Activated CD4-positive, alpha-beta T cell treated with anti-CD3 and anti-CD28 coated beads, Interleukin-2, amount 10 ng/mL, durations not matched to agents 24 days and 14 days (primary cell): Measurements from ENCODE around the gene NCKIPSD. TPM values are rescaled to one million over a fixed set of nuclear protein-coding genes. Genes with fewer than 3 reads are reported as not detected.

Experiments used
- DNase-seq: peaks from one replicate; pipeline ENCODE4 v3.0.0; 2022
- H3K27ac Mint-ChIP-seq: one replicate; pipeline ENCODE4 v1.8.0; 2022; ENCODE audit warnings: mild to moderate bottlenecking, mixed read lengths
- H3K27me3 Mint-ChIP-seq: one replicate; pipeline ENCODE4 v1.8.0; 2022; ENCODE audit warnings: mixed read lengths
- H3K36me3 Mint-ChIP-seq: one replicate; pipeline ENCODE4 v1.8.0; 2022; ENCODE audit warnings: low read depth, mild to moderate bottlenecking, mixed read lengths
- H3K4me1 Mint-ChIP-seq: one replicate; pipeline ENCODE4 v1.8.0; 2021; ENCODE audit warnings: mixed read lengths
- H3K4me3 Mint-ChIP-seq: one replicate; pipeline ENCODE4 v1.8.0; 2022; ENCODE audit warnings: mild to moderate bottlenecking, moderate library complexity, mixed read lengths
- H3K9me3 Mint-ChIP-seq: one replicate; pipeline ENCODE4 v1.8.0; 2021; ENCODE audit warnings: mixed read lengths
- intact Hi-C: fragments of 100-400 bp; cut with micrococcal nuclease; formaldehyde crosslinking; loops from one replicate; pipeline ENCODE4 v1.15.1; 2023
- total RNA-seq: library from RNA; stranded (reverse); gene quantifications from 2 replicates; pipeline ENCODE4 v1.2.3, GENCODE V29; 2022

The NCKIPSD gene
- total RNA-seq, 1 donor from 2014 or later = 53.1 TPM

DNA sequence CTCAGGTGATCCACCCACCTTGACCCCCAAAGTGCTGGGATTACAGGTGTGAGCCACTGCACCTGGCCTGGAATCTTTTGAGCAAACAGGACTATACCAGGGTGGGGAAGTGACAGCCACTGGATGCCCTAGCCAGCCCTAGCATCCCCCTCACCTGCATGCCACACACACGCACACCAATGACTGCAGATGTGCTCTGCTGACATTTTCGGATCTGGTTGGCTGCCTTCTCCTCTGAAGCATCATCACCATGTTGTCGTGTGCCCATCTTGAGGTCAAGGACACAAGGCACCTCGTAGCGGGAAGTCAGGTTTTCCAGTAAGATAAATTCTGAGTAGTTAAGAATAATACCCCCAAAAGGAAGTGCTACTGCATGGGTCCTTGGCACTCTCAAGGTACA is 3.7 kb upstream of the NCKIPSD start:
- Mint-ChIP-seq H3K27me3 (no peaks in the 10 kb centered on the region), H3K9me3 (no peaks in the 10 kb centered on the region), H3K4me1 (peaks cover 15% of the 10 kb centered on the region), H3K36me3 (peaks cover 41% of the 10 kb centered on the region), H3K4me3 (no peak overlapping the region), H3K27ac (no peak overlapping the region)
- no peak for DNase-seq
- intact Hi-C loops = no loop called here

DNA sequence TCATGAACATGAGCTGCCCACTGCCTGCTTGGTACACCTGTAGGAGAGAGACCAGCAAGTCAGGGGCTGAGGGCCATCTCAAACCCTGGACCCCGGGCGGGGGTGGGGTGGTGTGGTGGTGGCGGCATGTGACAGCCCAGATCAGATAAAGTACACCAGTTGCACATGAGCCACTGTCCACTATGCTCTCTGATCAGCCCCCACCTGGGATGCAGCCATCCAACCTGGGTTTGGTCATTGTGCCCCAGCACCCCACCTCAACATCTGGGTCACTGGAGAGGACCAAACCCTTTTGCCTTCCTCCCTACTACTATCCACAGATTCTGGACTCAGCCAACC is 3.0 kb upstream of the NCKIPSD start:
- Mint-ChIP-seq H3K9me3 (no peaks in the 10 kb centered on the region), H3K4me3 (no peak overlapping the region), H3K27ac (no peak overlapping the region), H3K36me3 (peaks cover 43% of the 10 kb centered on the region), H3K4me1 (peaks cover 19% of the 10 kb centered on the region), H3K27me3 (no peaks in the 10 kb centered on the region)
- intact Hi-C loops = no loop called here
- DNase-seq = no peak

DNA sequence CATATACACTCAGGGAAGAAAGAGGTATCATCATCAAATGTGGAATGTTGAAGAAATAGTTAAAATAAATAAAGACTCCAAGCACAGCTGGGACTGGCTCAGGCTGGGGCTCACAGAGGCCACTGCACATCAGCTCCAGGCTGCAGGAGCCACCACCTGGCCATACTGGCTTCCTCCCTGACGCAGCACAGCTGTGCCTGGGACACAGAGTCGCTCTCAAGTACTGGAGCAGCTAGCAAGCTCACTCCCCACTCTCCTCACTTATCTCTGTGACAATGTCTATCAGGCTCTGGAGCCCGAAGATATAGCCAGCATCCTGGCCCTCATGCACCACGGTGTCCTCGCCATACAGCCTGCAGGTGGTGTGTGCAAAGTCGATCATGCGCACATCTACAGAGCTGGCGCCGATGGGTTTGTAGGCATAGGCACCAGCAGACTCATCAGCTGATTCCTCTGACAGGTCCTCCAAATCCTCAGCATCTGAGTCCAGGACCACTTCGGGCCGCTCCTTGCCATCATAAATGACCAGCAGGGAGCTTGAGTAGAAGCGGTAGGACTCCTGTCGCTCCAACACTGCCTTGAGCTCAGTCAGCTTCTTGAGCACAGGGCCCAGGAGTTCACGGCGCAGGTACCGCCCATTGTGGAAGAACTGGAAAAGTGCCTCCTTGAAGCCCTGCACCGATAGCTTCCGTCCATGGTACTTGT is 2.5 kb upstream of the NCKIPSD start:
- Mint-ChIP-seq H3K36me3 (peaks cover 42% of the 10 kb centered on the region), H3K27me3 (no peaks in the 10 kb centered on the region), H3K4me1 (peaks cover 21% of the 10 kb centered on the region), H3K9me3 (no peaks in the 10 kb centered on the region), H3K4me3 (no peak overlapping the region), H3K27ac (no peak overlapping the region)
- intact Hi-C loops = no loop called here
- DNase-seq = no peak

DNA sequence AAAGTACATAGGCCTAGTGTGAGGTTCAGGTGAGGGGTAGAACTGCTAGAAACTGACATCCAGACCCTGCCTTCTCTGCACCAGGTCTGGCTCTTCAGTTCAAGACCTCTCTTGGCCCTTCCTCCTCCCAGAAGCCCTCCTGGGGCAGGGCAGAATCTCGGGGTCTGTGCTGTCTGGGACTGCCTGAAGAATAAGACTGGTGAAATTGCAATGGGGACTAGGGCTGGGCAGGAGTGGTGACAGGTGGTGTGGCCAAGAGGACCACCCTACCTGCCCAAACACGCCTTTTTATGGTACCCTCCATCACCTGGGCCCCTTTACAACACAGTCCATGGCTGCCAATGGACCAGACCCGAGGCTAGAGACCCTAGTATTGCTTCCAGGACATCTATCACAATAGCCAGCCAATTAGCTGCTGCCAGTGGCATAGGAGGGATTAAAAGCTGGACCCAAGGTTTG is 1.5 kb upstream of the NCKIPSD start:
- intact Hi-C loops = no loop called here
- Mint-ChIP-seq H3K27ac (no peak overlapping the region), H3K27me3 (no peaks in the 10 kb centered on the region), H3K36me3 (peaks cover 40% of the 10 kb centered on the region), H3K9me3 (no peaks in the 10 kb centered on the region), H3K4me1 (peaks cover 21% of the 10 kb centered on the region), H3K4me3 (no peak overlapping the region)
- no peak for DNase-seq

DNA sequence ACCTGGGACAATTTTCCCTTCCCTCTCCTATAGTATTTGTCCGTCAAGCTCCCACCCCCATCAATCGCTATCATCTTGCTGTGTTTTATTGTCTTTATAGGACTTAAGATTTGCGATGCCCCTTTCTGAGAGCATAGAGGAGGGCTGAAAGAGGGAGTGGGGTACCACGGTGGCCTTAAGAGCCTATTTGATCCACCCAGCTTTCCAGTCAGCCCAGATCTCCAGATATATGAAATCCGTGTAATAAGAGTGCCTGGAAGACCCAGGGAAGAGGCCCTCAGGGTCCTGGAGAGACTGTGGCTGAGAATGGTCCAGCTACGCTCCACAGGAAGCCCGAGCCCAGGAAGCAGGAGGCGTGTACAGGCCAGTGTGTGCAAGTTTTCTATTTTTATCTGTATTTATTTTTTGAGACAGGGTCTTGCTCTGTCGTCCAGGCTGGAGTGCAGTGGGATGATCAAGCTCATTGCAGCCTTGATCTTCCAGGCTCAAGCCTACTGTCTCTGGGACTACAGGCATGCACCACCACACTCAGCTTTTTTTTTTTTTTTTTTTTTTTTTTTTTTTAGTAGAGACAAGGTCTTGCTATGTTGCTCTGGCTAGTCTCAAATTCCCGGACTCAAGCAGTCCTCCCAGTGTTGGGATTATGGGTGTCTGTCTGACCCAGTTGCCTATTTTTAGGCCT is 964 bp upstream of the NCKIPSD start:
- peak overlapping the region; percentile 94 for H3K4me3 Mint-ChIP-seq
- peaks cover 42% of the 10 kb centered on the region for H3K36me3 Mint-ChIP-seq

DNA sequence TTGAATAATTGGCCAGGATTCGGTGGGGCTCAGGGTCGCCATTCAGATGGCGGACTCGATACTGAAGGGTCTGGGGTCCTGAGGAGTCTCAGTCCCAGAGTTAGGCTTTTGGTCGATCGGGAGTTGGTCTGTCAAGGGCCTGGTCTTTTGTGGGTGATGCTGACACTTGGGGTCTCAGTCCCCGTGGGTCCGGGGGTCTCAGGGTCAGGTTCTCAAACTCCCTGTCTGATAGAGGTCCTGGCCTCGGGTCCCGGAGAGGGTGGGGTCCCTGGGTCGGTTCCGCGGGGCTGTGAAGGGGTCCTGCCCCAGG is 467 bp downstream of the NCKIPSD start:
- Mint-ChIP-seq H3K4me1 (peaks cover 29% of the 10 kb centered on the region), H3K4me3 (peak overlapping the region; percentile 94), H3K27ac (peak overlapping the region; percentile 85), H3K9me3 (no peaks in the 10 kb centered on the region), H3K27me3 (no peaks in the 10 kb centered on the region), H3K36me3 (peaks cover 48% of the 10 kb centered on the region)
- intact Hi-C loops = no loop called here
- no peak for DNase-seq

More for the DNA sequence above, 964 bp upstream of the NCKIPSD start:
- peak overlapping the region; percentile 78 for H3K27ac Mint-ChIP-seq
- no peak for DNase-seq
- no peaks in the 10 kb centered on the region for H3K27me3 Mint-ChIP-seq
- no peaks in the 10 kb centered on the region for H3K9me3 Mint-ChIP-seq
- intact Hi-C loops = no loop called here
- H3K4me1 Mint-ChIP-seq = peaks cover 21% of the 10 kb centered on the region

DNA sequence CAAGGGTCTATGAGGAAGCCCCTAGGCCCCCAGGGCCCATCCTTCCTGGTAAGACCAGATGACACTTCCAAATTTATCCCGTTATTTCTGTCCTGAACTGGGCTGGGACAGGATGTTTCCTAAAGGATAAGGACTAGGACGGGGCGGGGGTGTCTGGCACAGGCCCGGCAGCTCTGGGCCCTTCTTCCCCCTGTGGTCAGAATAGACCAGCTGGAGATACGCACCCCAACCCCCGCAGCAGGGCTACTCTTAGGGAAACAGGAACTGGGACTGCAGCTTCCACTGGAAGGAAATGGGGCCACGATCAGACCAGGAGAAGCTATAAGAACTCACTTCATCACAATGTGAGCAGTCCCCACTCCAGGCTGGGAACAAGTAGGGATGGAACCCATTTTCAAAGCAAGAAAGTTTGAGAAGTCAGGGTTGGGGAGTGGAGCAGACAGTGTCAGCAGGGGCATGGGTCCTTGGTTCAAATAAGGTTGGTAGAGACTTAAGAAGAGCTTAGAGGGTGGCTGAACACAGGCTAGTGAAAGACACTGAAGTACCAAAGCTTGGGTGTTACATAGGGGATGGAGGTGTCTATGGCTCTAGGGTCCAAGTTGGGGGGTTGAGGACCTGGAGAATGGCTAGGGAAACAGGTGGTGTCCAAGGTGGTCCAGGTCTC is 1.1 kb downstream of the NCKIPSD start:
- intact Hi-C loops = no loop called here
- Mint-ChIP-seq H3K27me3 (no peaks in the 10 kb centered on the region), H3K4me3 (peak overlapping the region; percentile 94), H3K4me1 (peaks cover 29% of the 10 kb centered on the region), H3K9me3 (no peaks in the 10 kb centered on the region), H3K36me3 (peaks cover 49% of the 10 kb centered on the region), H3K27ac (peak overlapping the region; percentile 93)
- DNase-seq = peak; percentile 68

DNA sequence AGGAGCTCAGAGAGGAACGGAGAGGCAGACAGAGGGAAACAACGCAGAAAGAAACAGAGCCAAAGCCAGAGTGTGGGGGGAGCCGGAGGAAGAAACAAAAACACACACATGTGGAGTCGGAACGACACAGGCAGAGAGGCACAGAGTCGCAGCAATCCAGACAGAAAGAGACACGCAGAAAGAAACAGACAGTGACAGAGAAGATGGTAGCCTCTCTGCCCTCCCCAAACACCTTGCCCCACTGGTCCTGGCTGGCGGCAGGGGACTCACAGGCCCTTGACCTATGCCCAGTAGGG is 1.7 kb downstream of the NCKIPSD start:
- Mint-ChIP-seq H3K4me3 (peak overlapping the region; percentile 94), H3K4me1 (peaks cover 29% of the 10 kb centered on the region), H3K27ac (peak overlapping the region; percentile 36), H3K36me3 (peaks cover 50% of the 10 kb centered on the region), H3K9me3 (no peaks in the 10 kb centered on the region), H3K27me3 (no peaks in the 10 kb centered on the region)
- intact Hi-C loops = no loop called here
- DNase-seq = no peak

DNA sequence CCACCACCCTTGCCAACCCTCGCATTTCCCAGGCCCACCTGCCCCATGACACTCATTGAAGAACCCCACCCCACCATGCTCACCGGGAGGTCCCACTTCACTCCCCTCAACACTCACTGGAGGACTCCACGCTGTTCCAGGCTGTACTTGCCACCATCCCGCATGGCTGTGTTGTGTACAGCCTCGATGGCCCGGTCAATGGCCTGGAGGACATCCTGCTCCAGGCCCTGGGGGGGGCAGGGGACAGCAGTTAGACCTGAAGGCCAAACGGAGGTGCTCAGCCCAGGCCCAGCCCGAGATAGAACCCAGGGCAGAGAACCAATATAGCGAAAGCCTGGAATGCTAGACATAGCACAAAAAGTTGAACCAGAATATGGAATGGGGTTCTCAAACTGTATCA is 2.9 kb downstream of the NCKIPSD start:
- Mint-ChIP-seq H3K9me3 (no peaks in the 10 kb centered on the region), H3K36me3 (peaks cover 53% of the 10 kb centered on the region), H3K4me3 (no peak overlapping the region), H3K27ac (no peak overlapping the region), H3K4me1 (peaks cover 29% of the 10 kb centered on the region), H3K27me3 (no peaks in the 10 kb centered on the region)
- no peak for DNase-seq
- intact Hi-C loops = no loop called here

DNA sequence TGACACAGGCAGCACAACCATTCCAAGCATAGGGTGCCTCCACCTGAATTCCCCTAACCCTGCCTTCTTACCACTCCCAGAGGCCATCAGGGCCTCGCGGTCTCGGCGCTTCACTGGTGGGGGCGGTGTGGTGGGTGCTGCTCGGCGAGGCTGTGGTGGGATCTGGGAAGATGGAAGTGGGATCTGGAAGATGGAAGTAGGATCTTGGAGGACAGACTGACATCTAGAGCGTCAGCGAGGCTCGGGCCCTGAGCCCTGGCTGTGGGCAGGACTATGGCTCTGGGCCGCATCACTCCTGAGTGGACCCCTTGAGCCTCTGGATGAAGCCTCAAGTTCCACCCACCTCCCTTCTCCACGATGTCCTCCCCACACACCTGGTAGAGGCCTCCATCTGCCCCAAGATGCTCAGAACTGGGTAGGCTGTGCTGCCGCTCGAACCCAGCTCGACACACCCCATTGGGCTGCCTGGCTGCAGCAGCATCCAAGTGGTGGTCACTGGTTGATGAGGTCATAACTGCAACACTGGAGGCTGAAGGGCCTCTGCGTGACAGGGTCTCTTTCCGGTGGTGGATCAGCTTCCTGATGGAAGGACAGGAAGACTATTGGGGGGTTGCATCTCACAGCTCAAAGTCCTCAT is 3.6 kb downstream of the NCKIPSD start:
- H3K4me3 Mint-ChIP-seq = no peak overlapping the region
- peaks cover 29% of the 10 kb centered on the region for H3K4me1 Mint-ChIP-seq
- DNase-seq = no peak
- H3K27ac Mint-ChIP-seq = no peak overlapping the region
- H3K9me3 Mint-ChIP-seq = no peaks in the 10 kb centered on the region
- intact Hi-C loops = no loop called here
- H3K27me3 Mint-ChIP-seq = no peaks in the 10 kb centered on the region
- peaks cover 54% of the 10 kb centered on the region for H3K36me3 Mint-ChIP-seq

DNA sequence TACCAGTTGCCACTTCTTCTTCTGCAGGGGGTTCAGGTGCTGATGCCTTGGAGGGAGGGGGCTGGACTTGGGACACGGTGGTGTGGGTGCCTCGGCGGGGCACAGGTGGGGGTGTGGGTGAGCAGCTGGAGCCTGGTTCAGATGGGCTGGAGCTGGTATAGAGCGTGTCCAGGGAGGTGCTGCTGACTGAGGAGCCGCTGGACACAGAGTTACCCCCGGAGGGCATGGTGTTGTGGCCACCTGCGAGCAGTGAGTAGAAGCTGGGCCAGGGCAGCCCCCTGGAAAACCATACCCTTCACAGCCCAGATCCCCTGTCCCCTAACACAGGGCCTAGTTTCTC is 4.2 kb downstream of the NCKIPSD start:
- Mint-ChIP-seq H3K36me3 (peaks cover 53% of the 10 kb centered on the region), H3K4me3 (no peak overlapping the region), H3K9me3 (no peaks in the 10 kb centered on the region), H3K27me3 (no peaks in the 10 kb centered on the region), H3K27ac (no peak overlapping the region), H3K4me1 (peaks cover 27% of the 10 kb centered on the region)
- no peak for DNase-seq
- intact Hi-C loops = no loop called here

DNA sequence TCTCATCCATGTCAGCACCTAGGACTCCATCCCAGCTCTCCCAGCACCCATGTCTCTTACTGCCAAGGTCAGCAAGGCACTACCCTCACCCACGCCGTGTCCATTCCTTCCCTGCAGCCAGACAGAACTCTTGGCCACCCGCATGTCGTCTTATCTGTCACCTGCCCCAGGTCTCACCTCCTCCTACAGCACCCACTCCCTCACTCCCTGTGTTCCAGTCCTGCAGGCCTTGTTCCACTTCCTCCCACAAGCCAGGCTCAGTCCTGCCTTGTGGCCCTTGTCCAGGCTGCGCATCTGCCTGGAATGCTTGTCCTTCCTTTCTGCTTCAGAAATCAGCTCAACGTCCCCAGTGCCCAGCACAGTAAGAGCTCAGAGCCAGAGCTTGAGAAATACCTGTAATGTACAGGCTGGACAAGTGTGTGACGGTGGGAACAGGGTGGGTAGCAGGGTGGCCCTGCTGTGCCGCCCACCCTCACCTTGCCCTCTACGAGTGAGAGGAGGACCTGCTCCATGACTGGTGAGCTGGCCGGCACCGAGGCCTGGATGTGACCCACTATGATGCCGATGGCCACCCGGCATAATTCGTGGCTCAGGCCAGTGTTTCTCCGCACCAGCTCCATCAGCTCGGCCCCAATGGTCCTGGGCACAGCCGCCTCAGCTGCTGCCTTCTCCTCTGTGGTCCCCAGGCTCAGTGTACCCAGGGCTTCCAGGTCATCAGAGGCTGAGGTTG is 4.7 kb downstream of the NCKIPSD start:
- H3K27me3 Mint-ChIP-seq = no peaks in the 10 kb centered on the region
- H3K36me3 Mint-ChIP-seq = peaks cover 58% of the 10 kb centered on the region
- H3K9me3 Mint-ChIP-seq = no peaks in the 10 kb centered on the region
- no peak overlapping the region for H3K4me3 Mint-ChIP-seq
- intact Hi-C loops = no loop called here
- no peak for DNase-seq
- peak overlapping the region; percentile 54 for H3K27ac Mint-ChIP-seq
- H3K4me1 Mint-ChIP-seq = peaks cover 21% of the 10 kb centered on the region

DNA sequence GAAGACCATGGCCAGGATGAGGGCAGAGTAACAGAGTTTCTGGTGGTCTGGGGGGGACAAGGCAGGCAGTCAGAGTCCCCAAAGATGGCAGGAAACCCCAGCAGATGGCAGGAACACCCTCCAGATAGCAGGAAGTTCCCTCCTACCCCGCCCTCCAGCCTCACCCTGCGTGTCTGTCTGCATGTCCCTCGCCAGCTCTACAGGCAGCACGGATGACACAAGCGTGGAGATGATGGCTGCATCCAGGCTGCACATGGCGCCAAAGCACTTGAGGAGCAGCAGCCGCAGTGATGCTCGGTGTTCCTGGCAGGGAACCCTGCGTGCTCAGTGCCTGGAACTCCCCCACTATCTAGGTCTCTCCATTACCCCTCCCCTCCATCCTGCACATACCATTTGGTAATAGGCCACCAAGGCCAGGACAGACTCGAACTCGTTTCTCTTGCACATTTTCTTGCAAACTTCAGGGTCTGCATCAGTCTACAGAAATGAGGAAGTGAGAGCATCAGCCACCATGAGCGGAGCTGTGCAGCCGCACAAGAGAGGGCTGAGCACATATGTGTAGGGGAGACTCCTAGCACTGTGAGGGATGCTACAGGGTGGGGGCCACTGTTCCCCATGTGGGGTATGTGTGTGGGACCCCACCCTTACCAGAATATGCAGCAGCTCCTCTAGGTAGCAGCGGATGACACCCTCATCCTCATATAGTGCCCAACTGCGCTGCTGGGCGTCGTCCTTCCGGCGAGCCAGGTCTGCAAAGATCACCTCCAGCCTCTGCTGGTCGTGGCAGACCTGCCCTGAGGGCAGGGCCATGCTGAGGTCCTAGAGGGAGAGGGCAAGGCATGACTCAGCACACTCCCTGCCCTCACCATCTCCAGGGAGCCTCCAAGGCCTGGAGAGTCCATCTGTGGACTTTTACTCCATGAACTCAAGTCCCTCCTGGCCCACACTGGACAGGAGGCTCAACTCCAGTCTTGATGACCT is 6.0 kb downstream of the NCKIPSD start:
- intact Hi-C loops = no loop called here
- H3K9me3 Mint-ChIP-seq = no peaks in the 10 kb centered on the region
- no peak overlapping the region for H3K27ac Mint-ChIP-seq
- H3K27me3 Mint-ChIP-seq = no peaks in the 10 kb centered on the region
- DNase-seq = no peak
- no peak overlapping the region for H3K4me3 Mint-ChIP-seq
- H3K36me3 Mint-ChIP-seq = peaks cover 63% of the 10 kb centered on the region
- peaks cover 17% of the 10 kb centered on the region for H3K4me1 Mint-ChIP-seq
